NK-92 treated with Interleukin-12 subunit alpha and Interleukin-12 subunit beta, amount 100 ng/mL, for 24 hours (cell line): ENCODE measurements around the gene PITX1.
"Not testable (repeated sequence)": the region's sequence is repeated elsewhere in the genome, so short reads cannot be mapped to it uniquely, and the experiment has no call there.

Experiments used
- DNase-seq: peaks from one replicate; lab custom pipeline; 2025; lab: John Stamatoyannopoulos, UW

Gene PITX1

DNA sequence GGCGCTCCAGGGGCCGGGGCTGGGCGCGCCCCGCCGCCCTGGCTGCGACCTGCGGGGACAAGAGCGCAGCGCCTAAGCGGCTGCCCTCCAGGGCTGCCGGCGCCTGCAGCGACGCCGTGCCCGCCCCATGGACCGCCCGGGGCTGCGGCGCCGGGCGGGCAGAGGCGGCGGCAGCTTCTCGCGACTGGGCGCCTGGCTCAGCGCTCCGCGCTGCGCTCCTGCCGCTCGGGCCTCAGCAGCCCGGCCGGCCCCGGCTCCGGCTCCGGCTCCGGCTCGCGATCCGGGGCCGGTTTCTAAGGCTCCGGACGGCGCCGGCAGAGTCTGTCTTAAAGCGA, at the start of gene PITX1:
PITX1 (minus strand) TSS at position 328 of the 335 bp plus-strand sequence. CDS start 347 bp downstream, outside the sequence.
- no peak for DNase-seq

DNA sequence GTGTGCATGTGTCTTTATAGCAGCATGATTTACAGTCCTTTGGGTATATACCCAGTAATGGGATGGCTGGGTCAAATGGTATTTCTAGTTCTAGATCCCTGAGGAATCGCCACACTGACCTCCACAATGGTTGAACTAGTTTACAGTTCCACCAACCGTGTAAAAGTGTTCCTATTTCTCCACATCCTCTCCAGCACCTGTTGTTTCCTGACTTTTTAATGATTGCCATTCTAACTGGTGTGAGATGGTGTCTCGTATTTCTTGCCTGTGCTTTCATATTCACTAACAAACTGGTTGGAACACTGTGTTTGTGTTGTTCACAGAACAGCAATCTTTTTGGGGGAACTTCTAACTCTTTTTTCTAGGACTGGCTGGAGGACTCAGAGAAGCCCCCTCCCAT, 49.3 kb upstream of the PITX1 start:
- not testable (repeated sequence) for DNase-seq

DNA sequence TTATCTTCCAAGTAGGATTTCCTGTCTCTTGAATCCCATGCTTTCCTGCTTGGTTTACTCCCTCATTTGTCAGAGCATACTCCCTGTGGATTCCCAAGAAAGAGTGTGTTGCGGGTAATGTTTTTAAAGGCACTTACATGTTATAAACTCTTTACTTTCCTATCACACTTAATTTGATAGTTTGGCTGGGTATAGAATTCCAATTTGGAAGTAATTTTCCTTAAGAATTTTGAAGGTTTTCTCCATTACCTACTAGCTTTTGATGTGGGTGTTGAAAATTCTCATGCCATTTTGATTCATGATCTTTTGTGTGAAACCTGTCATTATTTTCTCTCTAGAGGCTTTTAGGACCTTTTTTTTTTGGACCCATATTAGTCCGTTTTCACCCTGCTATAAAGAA, 47.2 kb upstream of the PITX1 start:
- DNase-seq, result no peak

DNA sequence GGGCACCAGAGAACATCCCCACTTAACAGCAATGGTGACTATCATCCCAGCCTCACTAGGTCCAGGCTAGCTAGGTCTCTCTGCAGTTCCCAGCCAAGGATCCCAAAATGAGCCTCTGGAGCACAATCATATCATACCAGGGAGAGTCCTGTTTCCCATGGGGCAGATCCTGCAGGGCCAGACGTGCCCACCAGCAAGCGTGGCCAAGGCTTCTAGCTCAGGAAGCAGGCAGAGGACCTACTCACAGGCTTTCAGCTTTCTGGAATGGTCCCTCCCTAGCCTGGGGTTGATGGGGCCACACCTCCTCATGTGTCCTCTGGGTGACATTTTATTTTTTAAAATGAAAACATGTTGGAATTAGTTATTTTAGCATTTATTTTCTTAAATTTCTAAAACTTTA, 45.7 kb upstream of the PITX1 start:
- no peak for DNase-seq

DNA sequence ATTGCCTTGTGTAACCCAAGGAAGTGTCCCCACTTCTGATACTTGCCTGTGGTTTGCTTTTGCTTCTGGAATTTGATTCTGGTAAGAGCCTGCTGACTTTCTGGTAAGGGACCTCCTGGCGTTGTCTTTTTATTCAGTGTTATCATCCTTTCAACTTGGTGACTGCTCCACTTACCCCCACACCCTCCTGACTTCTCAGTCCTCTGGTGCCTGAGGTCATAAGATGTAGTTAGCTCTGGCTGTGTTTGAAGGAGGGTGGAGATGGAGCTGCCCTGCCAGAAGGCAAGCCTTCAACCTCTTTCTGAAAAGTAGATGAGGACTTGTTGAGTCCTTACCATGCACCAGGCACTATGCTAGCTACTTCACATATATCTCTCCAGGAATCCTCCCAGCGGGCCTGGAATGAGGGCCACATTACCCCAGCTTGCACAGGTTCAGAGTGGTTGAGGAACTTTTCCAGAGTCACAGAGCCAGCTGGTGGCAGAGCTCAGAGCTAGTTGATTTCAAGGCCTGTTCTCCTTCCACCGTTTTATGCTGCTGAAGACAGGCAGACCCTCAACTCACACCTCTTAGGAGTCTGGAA, 45.2 kb upstream of the PITX1 start:
- no peak for DNase-seq

DNA sequence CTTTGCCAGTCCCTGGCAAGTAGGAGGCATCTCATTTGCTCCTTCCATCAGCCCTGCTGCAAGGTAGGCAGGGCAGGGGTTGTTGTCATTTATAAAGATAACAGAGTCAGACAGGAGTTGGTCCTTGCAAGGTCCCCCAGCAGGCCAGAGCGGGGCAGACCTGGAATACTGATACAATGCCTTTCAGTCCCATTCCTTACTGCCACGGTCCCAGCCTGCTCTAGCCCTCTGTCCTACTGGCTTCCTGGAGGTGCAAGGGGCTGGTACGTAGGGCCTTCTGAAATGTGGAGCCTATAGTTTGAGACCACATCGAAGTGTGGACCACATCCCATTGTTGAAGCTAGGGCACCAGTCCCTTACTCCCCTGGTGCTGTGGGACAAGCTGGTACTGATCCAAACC, 42.8 kb upstream of the PITX1 start:
- no peak for DNase-seq

DNA sequence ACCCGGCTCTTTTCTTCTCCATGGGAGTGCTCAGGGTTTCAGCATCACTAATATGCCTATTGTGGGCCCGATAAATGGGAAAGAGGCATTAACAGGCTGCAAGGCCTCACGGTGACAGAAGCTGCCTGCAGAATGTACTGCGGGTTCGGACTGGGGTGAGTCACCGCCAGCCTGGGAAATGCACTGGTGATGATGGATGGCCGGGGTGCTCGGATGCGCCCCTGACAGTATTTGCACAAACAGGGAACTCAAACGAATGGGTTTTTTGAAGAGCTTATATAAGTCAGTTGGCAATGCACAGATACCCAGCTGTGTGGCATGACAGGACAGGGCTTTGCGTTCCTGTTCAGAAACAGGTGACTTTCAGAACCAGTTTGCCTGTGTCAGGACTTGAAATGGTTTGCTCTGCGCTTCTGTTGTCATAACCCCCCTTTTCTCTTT, 42.0 kb upstream of the PITX1 start:
- DNase-seq, result no peak

DNA sequence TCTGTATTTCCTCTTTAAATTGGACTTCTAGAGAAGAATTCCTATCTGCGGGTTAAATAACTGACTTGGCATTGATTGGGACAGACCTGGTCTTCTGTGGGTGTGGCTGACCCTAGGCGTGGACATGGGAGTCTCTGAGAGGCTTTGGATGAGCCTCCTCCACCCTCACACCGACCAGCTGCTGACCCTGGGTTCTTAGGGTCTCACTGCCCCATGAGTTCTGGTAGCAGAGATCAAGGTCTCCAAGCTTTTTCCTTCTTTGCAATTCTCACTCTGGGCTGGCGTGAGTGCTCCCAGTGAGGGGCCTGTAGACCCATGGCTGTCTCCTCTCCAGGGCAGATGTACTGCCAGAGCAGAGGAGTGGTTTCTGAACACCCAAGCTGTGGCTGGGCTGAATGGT, 41.6 kb upstream of the PITX1 start:
- DNase-seq, result no peak

DNA sequence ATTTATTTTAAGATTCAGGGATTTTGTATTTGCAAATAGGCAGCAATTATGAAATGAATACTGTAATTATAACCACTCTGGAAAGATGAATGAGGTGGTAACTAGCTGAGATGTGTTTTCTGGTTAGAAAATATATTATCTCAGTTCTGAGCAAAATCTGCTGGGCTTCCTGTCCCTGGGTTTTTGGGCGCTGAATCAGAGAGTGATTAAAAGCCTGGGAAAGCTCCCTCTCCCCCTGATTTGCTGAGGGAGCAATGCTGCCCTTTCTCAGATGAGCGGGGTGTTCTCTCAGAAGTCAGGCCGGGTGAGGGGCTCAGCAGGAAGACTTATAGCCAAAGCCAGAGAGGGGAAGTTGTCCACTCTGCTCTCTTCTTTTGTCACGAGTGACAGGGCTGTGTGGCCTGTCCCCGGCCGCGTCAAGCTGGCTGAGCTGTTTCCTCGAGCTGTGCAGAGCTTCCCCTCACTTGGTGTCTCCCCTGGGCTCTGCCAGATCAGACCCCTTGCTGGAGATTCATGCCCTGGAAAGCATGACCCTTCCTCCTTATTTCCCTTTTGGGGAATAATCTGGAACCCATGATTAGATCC, 39.8 kb upstream of the PITX1 start:
- no peak for DNase-seq

DNA sequence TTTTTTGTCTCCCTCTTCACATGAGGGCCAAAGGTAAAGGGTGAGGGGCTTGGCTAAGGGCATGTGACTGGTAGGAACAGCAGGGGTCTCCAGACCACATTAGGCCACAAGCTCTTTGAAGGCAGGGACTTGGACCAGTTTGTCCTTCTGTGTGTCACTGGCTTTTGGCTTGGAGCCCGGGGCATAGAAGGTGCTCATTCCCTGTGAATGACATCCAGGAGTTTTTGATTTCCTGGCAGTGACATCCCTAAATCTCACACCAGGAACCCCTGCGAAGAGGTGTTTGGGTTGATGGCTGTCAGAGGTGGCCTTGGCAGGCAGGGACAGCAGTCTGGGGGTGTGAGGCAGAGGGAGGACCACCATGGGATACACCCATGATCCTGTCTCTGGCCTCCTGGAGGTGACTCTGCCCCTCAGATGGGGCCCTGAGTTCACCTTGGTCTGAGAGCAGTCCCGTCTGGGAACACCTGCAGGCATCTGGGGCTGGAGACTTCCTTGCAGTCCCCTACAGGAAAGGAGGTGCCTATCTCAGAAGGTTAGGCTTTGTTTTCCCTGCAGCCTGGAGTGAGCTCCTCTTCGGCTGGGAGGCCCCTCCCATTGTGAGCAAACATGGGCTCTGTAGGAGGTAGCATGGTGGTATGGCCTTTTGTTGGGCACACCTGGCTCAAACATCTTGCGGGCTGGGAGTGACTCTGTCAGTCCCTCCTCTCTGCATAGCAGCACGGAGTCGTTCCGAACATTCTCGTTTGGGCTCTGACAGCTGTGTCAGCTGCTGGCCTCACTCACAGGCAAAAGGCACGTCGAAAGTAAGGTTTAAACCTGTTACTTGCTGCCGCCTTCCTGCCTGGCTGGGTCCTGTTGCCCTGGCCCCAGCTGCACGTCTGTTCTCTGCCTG, 38.6 kb upstream of the PITX1 start:
- DNase-seq, result no peak

DNA sequence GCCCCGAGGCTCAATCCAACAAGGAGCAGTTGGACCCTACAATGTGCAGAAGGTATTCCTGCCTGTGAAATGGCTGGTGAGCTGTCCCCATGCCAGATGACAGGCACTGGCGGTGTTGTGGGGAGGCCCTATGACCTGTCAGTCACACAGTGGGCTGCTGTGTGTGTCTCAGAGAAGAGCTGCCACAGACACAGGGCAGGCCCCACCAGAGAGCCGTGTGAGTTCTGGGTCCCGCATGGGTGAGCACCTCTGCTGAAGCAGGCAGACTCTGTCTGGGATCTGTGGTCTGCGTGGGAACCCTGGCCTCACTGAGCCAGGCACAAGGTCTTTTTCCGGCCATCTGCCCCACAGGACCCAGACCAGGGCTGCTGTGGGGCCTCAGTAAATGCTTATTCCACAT, 37.3 kb upstream of the PITX1 start:
- no peak for DNase-seq

DNA sequence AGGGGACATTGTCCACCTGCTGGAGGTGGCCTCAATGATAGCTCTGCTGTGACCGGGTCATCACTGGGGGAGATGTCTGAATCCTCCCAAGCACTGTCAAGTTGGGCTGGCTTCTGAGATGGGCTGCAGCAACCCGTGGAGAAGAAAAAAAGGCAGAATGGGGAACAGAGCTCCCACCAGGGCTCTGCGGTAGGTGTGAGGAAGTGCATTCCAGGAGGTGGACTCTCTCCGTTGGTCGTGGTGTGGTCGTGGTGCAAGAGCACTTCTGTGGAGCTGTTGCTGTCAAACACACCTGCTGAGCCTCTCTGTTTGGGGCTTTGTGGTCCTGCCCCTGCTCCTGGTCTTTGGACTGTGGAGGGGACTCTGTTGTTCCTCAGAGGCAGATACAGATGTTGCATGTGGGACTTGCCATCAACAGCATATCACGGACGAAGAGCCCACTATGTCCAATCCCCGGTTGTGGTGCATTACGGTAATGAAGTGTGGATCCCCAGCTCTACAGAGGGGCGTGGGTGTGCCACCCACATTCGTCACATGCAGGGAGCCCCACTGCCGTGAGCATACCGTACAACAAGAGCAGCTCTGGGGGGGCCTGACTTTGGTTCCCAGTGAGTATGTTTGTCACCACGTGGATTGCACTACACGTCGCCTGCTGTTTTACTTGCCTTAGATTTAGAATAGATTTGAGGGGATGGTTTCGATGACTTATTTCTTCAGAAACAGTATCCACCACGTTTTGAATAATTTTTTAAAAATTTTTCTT, 36.0 kb upstream of the PITX1 start:
- DNase-seq, result no peak

DNA sequence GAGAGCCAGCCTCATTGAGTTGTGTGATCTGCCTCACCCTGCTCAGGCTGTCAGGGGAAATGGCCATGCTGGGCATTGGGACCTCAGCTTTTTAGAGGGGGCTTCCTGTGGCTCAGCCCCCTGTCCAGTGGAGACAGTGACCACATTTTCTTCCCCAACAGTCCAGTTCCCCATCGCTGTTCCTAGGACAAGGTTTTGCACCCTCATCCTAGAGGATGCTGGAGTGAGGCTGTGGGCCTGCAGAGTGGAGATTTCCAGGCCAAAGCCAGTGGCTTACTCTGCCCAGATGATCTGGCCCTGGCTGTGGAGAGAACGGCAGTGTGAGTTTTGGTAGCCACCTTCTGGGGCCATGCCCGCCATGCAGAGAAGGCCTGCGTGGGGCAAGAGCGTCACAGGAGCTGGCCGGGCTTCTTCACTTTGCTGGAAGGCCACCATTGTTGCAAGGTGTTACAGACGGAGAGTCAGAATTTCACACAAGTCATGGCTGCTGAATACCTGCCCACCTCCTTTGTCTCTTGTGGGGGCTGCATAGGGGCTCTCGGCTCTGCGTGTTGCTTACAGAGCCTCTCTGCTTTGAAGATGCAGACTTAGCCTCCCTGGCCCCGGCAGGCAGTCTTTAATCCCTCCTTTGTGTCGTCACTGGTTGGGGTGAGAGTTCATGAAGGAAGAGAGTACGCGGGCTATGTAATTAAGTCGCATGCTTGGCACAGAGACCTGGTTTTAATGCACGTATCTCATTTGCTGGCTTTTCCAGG, 35.2 kb upstream of the PITX1 start:
- DNase-seq, result no peak

DNA sequence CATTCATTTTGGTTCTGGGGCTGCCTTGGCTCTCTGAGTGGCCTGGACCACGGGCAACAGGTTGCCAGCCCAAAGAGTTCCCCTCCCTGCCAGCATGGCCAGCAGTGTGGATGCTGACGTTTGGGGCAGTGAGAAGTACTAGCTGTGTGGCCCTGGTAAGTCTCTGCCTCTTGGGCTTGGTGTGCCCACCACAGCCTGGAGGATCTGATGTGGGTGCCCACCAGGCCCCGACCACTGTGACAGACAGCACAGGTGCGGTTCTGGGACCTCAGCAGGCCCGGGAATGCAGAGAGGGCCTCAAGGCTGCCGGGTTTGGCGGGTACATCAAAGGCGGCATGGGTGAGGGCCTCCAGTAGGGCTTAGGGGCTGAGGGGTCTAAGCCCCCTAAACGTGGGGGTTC, 33.6 kb upstream of the PITX1 start:
- DNase-seq, result no peak

DNA sequence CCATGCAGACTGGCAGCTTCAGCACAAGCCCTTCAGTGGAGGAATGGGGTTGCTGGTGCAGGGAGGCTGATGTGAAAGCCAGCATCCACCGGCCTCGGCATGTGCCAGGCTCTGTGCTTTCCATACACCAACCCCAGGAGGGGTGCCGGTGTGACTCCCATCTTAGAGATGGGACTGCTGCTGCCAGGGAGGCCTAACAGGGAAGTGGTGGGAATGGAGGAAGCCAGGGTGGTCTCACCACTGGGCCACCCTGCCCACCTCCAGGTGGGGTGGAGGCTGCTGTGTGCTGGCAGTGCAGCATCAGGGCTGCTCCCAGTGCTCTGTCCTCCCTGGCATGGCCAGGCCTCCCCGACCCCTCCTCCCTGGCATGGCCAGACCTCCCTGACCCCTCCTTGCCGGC, 32.8 kb upstream of the PITX1 start:
- DNase-seq, result no peak

DNA sequence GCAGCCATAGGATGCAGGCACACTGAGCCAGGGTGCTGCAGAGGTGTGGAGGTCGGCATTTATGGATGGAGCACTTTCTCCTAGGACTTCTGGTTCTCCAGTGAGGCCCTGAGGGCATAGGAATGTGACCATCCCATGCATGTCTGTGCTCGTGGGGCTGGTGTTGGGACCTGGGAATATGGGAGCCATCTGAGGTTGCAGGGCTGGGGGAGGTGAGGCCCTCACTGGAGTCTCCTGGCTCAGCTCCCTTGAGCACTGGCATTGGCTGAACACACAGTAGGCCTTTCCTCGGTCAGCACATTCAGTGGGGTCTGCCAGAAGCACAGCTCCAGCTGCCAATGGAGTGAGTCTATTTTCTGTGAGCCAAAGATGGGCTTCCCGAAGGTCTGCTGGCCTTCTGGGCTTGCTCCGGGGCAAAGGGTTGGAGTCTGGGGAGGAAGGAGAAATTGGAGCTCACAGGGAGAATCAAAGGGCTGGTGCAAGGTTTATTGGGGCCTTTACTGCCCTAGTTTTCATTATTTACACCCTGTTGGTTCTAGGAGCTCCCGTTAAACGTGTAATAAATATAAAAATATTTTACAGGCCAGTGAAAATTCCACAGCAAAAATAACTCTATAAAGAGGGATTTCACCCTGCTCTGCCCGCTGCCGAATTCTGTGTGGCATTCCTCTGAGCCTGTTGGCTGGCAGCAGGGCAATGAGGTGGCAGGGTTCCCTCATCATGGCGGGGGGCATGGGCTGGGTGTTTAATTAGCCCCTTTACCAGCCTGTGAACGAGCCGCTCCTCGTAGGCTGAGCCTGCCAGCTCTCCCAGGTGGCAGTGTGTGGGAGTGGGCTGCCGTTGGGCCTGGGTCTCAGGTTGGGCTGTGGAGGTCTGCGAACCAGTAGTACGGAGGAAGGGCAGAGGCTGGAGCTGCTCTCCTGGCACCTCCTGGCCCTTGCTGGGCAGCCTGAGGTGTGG, 31.6 kb upstream of the PITX1 start:
- no peak for DNase-seq

DNA sequence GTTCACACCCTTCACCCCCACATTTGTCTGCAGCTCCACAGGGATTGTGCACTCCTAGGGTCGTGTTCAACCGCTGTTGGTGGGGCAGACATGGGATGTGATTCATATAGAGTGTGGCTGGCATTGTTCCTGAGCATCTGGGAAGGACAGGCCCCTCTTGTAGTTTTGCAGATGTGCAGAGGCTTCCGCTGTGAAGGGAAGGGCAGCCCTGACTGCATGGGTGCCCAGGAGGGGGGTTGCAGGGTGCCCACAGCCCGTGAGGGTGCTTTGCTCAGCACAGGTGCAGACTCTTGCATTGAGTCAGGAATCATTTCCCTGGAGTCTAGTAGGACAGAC, 30.2 kb upstream of the PITX1 start:
- no peak for DNase-seq

DNA sequence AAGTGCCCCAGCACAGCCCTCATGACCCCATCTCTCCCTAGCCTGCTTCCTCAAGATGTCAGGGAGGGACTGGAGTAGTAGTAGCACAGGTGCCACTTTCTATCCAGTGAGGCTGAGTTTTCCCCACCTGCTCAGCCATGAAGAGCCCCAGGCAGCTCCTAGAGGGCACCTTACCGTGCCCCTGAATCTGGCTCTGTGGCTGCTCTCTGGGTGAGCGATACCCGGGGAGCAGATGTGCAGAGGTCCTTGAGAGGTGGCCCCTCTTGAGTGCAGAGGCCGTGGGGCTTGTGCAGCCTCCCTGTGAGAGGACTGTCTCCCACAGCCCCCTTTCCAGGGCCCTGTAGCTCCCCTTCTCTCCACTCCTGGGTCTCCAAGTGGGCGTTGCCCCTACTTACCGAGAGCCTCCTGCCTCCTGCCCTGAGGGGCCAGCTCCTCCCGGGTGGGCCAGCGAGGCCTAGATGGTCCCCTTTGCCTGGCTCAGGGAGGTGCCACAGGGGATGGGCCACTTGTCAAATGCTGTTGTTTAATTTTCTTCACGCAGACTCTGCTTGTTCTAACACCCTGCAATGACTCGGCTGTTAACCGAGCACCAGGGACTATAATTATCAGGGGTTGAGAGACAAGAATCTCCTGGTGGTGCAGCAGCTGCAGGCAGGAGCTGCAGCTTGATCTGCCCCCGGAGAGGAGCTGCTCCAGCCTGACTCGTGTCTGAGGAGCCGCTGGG, 29.6 kb upstream of the PITX1 start:
- no peak for DNase-seq

DNA sequence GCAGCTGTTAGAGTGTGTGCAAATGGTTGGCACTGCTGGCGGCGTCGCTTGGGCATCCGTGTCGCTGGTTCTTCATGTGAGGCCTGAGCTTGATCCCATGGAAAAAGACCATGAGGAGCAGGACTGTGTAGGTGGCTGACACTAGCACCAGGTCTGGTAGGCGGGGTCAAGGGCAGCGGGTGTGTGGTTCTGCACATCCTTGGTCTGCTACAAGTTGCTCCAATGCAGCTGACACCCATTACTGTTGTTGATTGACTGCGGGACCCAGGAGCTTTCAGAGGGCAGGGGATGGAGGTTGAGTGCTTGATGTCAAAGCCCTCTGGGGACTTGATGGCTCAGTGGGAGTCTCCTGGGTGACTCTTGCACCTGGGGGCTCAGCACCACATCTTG, 29.0 kb upstream of the PITX1 start:
- DNase-seq, result no peak
